GM18508 (cell line): ENCODE measurements around the gene C11orf24.
"Not testable (repeated sequence)": the region's sequence is repeated elsewhere in the genome, so short reads cannot be mapped to it uniquely, and the experiment has no call there.

Experiments
- ATAC-seq: cut with Tn5 transposase; IDR thresholded peaks from one replicate; pipeline ENCODE4 v1.9.1; 2021; ENCODE audit warnings: moderate number of reproducible peaks; ENCODE audit not compliant: insufficient read depth, unreplicated experiment

C11orf24 gene

GRCh38 chr11:68300076-68300830, 28.5 kb upstream of the C11orf24 start:
- ATAC-seq: no peak

GRCh38 chr11:68299517-68299879, 27.7 kb upstream of the C11orf24 start:
- not testable (repeated sequence) for ATAC-seq

GRCh38 chr11:68298659-68299516, 27.1 kb upstream of the C11orf24 start:
- no peak for ATAC-seq

- no peak for ATAC-seq
These were observed 26.3 kb upstream of the C11orf24 start for GRCh38 chr11:68297812-68298658.

- no peak for ATAC-seq
These were observed 25.7 kb upstream of the C11orf24 start for GRCh38 chr11:68297494-68297811.

- no peak for ATAC-seq
These were observed 25.2 kb upstream of the C11orf24 start for GRCh38 chr11:68297052-68297378.

GRCh38 chr11:68296344-68297051, 24.7 kb upstream of the C11orf24 start:
- ATAC-seq: no peak

GRCh38 chr11:68295940-68296339, 24.2 kb upstream of the C11orf24 start:
- no peak for ATAC-seq

GRCh38 chr11:68295271-68295670, 23.5 kb upstream of the C11orf24 start:
- ATAC-seq: no peak

- ATAC-seq: no peak
These were observed 21.9 kb upstream of the C11orf24 start for GRCh38 chr11:68293708-68294107.

- ATAC-seq: no peak
These were observed 17.7 kb upstream of the C11orf24 start for GRCh38 chr11:68289456-68289855.

GRCh38 chr11:68287419-68287818, 15.6 kb upstream of the C11orf24 start:
- ATAC-seq: no peak

GRCh38 chr11:68284588-68284987, 12.8 kb upstream of the C11orf24 start:
- not testable (repeated sequence) for ATAC-seq

- ATAC-seq: no peak
These were observed 11.1 kb upstream of the C11orf24 start for GRCh38 chr11:68282861-68283230.

GRCh38 chr11:68282141-68282860, 10.5 kb upstream of the C11orf24 start:
- ATAC-seq: no peak

GRCh38 chr11:68279676-68280075, 7.9 kb upstream of the C11orf24 start:
- no peak for ATAC-seq

- no peak for ATAC-seq
These were observed 5.1 kb upstream of the C11orf24 start for GRCh38 chr11:68276861-68277260.

GRCh38 chr11:68275721-68276507, 4.1 kb upstream of the C11orf24 start:
- ATAC-seq: no peak

GRCh38 chr11:68274306-68274705, 2.5 kb upstream of the C11orf24 start:
- ATAC-seq: no peak
